ENCODE data around the gene PPARG.

DNA sequence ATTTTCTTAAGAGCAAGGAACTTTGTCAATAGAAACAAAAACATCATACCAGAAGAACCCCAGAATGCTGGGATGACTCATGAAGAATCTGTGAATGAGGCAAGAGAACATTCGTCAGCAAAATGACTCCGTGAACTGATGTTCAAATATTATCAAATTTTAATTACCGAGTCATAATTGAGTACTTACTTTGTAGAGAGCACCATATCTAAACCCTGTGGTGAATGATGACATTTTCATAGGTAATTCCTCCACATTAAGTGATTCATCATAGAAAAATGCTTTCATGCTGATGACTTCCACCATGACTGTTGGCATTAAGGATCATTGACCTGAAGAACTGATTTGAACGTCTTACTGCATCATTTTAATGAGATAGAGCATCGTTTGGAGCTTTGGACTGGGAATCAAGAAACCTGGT lies 56.3 kb downstream of the PPARG start:
- TF ChIP-seq POLR2A (IDR thresholded peaks at IDR 0.05): no peak
- TF ChIP-seq, protein P1, sequence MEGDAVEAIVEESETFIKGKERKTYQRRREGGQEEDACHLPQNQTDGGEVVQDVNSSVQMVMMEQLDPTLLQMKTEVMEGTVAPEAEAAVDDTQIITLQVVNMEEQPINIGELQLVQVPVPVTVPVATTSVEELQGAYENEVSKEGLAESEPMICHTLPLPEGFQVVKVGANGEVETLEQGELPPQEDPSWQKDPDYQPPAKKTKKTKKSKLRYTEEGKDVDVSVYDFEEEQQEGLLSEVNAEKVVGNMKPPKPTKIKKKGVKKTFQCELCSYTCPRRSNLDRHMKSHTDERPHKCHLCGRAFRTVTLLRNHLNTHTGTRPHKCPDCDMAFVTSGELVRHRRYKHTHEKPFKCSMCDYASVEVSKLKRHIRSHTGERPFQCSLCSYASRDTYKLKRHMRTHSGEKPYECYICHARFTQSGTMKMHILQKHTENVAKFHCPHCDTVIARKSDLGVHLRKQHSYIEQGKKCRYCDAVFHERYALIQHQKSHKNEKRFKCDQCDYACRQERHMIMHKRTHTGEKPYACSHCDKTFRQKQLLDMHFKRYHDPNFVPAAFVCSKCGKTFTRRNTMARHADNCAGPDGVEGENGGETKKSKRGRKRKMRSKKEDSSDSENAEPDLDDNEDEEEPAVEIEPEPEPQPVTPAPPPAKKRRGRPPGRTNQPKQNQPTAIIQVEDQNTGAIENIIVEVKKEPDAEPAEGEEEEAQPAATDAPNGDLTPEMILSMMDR (IDR thresholded peaks at IDR 0.05): no peak
- TF ChIP-seq EP300 (IDR thresholded peaks at IDR 0.05): no peak
